GM12874 (cell line): ENCODE measurements around the gene MACO1.

Source experiments
- TF ChIP-seq, protein P1 (sequence below): IDR thresholded peaks from 2 replicates; pipeline ENCODE4 v1.5.1; 2011; ENCODE audit warnings: low read depth, mild to moderate bottlenecking, control low read depth, low read length, moderate library complexity; ENCODE audit not compliant: insufficient read depth

MACO1 gene

DNA sequence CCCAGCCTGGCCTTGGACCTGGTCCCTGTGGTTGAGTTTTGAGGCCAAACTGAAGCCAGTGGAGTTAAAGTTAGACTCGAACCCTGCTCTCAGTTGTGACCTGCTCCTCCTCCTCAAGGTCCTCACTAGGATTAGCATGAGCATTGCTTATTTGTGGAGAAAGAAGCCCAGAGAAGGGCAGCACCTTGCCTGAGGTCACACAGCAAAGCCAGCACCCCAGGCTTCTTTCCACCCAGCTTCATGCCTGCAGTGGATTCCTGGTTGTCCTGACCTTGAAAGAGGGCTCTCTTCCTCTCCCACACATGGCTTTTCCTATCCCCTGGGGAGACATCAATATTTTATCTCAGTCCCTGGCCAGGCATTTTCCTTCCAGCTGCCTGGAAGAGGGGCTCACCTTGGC lies 115.5 kb downstream of the MACO1 start:
- TF ChIP-seq, protein P1, sequence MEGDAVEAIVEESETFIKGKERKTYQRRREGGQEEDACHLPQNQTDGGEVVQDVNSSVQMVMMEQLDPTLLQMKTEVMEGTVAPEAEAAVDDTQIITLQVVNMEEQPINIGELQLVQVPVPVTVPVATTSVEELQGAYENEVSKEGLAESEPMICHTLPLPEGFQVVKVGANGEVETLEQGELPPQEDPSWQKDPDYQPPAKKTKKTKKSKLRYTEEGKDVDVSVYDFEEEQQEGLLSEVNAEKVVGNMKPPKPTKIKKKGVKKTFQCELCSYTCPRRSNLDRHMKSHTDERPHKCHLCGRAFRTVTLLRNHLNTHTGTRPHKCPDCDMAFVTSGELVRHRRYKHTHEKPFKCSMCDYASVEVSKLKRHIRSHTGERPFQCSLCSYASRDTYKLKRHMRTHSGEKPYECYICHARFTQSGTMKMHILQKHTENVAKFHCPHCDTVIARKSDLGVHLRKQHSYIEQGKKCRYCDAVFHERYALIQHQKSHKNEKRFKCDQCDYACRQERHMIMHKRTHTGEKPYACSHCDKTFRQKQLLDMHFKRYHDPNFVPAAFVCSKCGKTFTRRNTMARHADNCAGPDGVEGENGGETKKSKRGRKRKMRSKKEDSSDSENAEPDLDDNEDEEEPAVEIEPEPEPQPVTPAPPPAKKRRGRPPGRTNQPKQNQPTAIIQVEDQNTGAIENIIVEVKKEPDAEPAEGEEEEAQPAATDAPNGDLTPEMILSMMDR: no peak

DNA sequence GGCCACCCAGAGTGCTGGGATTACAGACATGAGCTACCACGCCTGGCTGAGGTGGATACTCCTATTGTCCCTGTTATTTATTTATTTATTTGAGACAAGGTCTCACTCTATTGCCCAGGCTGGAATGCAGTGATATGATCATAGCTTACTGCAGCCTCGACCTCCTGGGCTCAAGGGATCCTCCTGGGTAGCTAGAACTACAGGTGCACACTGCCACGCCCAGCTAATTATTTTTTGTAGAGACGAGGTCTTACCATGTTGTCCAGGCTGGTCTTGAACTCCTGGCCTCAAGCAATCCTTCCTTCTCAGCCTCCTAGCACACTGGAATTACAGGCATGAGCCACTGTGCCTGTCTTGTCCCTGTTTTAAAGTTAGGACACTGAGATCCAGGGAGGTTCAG lies 117.9 kb downstream of the MACO1 start:
- TF ChIP-seq, protein P1: no peak

DNA sequence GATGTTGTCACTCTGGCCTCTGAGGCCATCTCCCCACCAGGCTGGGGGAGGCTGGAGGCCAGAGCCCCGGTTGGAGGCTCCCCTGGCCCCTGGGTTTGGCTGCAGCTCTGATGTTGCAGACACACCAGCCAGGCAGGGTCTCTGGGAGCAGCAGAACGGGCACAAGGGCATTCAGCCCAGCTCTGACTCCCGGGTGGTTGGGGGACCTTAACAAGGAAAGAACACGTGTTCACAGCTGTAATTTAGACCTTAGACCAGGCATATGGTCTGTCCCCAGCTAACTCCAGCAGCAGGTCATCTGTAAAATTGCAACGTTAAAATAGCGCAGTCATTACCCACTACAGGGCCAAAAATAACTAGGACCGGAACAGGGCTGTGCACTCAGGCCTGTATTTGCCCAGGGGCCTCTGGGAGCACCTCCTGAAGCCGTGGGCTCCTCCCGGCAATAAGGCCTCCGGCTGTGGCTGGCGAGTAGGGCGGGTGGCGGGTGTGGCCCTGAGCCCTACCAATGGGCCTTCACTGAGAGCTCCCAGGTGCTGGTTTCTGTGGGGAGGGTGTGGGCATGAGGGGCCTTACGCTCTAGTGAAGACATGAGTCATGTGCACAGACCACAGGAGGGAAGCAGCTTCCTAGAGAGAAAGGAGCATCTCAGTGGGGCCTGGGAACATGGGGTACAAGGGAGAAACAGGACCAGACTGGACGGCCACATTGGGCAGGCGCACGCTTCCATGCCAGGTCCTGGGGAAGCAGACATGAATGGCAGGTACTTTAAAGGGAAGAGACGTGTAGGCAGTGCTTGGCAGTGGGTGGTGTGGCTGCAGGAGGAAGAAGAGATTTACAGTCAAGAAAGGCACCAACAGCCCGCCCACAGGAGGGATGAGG lies 118.8 kb downstream of the MACO1 start:
- TF ChIP-seq, protein P1: no peak
